ENCODE data around the gene SART1. TPM values are rescaled to one million over a fixed set of nuclear protein-coding genes. Genes with fewer than 3 reads are reported as not detected.
"Not testable (repeated sequence)": the region's sequence is repeated elsewhere in the genome, so short reads cannot be mapped to it uniquely, and the experiment has no call there.

The SART1 gene
- total RNA-seq, 1 donor, result 22.7 TPM

GRCh38 chr11:66006891-66007176 is 45.3 kb downstream of the SART1 start:
- H3K4me3 ChIP-seq (ENCODE audit: low read depth, low read length), result no peak overlapping the region
- DNase-seq (ENCODE audit: low read depth), result no peak
- no peak for TF ChIP-seq CTCF (IDR thresholded peaks at IDR 0.05; ENCODE audit: insufficient read depth, low read length)

- peak; percentile 10 for DNase-seq (ENCODE audit: low read depth)
- no peak for TF ChIP-seq CTCF (IDR thresholded peaks at IDR 0.05; ENCODE audit: insufficient read depth, low read length)
- H3K4me3 ChIP-seq (ENCODE audit: low read depth, low read length), result no peak overlapping the region
These were observed 45.7 kb downstream of the SART1 start for GRCh38 chr11:66007201-66007634.

GRCh38 chr11:66008095-66008467 is 46.5 kb downstream of the SART1 start:
- no peak overlapping the region for H3K4me3 ChIP-seq (ENCODE audit: low read depth, low read length)
- no peak for DNase-seq (ENCODE audit: low read depth)
- TF ChIP-seq CTCF (IDR thresholded peaks at IDR 0.05; ENCODE audit: insufficient read depth, low read length), result no peak

- no peak overlapping the region for H3K4me3 ChIP-seq (ENCODE audit: low read depth, low read length)
- DNase-seq (ENCODE audit: low read depth), result no peak
- no peak for TF ChIP-seq CTCF (IDR thresholded peaks at IDR 0.05; ENCODE audit: insufficient read depth, low read length)
These were observed 47.1 kb downstream of the SART1 start for GRCh38 chr11:66008468-66009101.

GRCh38 chr11:66010036-66010435 is 48.5 kb downstream of the SART1 start:
- DNase-seq (ENCODE audit: low read depth); H3K4me3 ChIP-seq (ENCODE audit: low read depth, low read length): not testable (repeated sequence)

- no peak for TF ChIP-seq CTCF (IDR thresholded peaks at IDR 0.05; ENCODE audit: insufficient read depth, low read length)
- no peak overlapping the region for H3K4me3 ChIP-seq (ENCODE audit: low read depth, low read length)
- DNase-seq (ENCODE audit: low read depth), result peak; percentile 55
These were observed 49.8 kb downstream of the SART1 start for GRCh38 chr11:66011239-66011784.

- no peak for TF ChIP-seq CTCF (IDR thresholded peaks at IDR 0.05; ENCODE audit: insufficient read depth, low read length)
- no peak within 1 kb of the TSS for H3K4me3 ChIP-seq (ENCODE audit: low read depth, low read length)
These were observed 50.3 kb downstream of the SART1 start, which contains the start of gene CST6 for GRCh38 chr11:66011785-66012303. Gene CST6 (plus strand): TSS chr11:66012008. CDS start chr11:66012045, 37 bp downstream.

More at GRCh38 chr11:66011785-66012303, 50.3 kb downstream of the SART1 start, which contains the start of gene CST6:
- no peak for DNase-seq (ENCODE audit: low read depth)

Measured in fibroblast of the aortic adventitia (primary cell).